Measurements from ENCODE around the gene LARP4.
A peak's percentile ranks its signal among the peaks of the same experiment; 100 is the strongest.
"Not testable (repeated sequence)": the region's sequence is repeated elsewhere in the genome, so short reads cannot be mapped to it uniquely, and the experiment has no call there.

Gene LARP4

DNA sequence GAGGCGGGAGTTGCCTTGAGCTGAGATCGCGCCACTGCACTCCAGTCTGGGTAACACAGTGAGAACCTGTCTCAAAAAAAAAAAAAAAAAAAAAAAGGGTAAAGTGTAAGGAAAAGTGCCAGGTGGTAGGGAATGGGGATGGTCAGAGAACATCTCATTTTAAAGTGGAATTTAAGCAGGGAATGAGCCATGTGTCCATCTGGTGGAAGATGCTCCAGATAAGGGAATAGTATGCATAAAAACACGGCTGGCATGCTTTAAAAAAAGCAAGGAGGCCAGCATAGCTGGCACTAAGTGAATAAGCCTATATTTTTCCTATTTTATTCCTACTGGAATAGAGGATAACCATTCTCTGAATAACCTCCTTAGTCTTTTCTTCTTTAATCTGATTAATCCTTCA, 38.0 kb upstream of the LARP4 start:
- H3K4me3 ChIP-seq (ENCODE audit: control insufficient read depth, low read depth, low read length), result no peak overlapping the region
- no peak for TF ChIP-seq CTCF (conservative IDR thresholded peaks at IDR 0.05; ENCODE audit: control insufficient read depth, insufficient read depth, low read depth, low read length)
- no peak for DNase-seq (ENCODE audit: low read depth)

- no peak for DNase-seq (ENCODE audit: low read depth)
- H3K4me3 ChIP-seq (ENCODE audit: control insufficient read depth, low read depth, low read length), result no peak overlapping the region
- TF ChIP-seq CTCF (conservative IDR thresholded peaks at IDR 0.05; ENCODE audit: control insufficient read depth, insufficient read depth, low read depth, low read length), result no peak
Observed at GRCh38 chr12:50363141-50363540, 37.5 kb upstream of the LARP4 start.

DNA sequence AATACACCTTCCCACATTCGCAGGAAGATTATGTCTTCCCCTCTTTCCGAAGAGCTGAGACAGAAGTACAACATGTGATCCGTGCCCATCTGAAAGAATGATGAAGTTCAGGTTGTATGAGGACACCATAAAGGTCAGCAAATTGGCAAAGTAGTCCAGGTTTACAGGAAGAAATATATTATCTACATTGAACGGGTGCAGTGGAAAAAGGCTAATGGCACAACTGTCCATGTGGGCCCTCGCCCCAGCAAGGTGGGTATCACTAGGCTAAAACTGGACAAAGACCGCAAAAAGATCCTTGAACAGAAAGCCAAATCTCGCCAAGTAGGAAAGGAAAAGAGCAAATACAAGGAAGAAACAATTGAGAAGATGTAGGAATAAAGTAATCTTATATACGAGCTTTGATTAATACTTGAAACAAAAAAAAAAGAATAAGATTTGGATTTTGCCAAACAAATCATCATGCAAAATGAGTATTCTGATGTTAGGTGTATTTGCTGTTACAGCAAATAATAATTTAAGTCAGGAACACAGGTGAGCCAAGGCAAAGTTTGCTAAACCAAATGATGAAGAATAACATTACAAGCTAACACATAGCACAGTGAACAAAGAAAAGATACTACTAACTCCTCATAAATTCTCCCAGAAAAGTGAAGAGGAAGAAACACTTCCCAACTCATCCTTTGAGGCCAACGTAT, 34.8 kb upstream of the LARP4 start:
- no peak for TF ChIP-seq CTCF (conservative IDR thresholded peaks at IDR 0.05; ENCODE audit: control insufficient read depth, insufficient read depth, low read depth, low read length)

DNA sequence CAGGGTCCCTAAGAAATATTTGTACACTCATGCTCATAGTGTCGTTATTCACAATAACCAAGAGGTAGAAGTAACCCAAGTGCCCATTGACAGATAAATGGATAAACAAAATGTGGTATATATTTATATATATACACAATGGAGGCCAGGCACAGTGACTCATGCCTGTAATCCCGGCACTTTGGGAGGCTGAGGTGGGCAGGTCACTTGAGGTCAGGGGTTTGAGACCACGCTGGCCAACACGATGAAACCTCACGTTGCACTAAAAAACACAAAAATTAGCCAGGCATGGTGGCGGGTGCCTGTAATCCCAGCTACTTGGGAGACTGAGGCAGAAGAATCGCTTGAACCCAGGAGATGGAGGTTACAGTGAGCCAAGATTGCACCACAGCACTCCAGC, 30.0 kb upstream of the LARP4 start:
- not testable (repeated sequence) for DNase-seq (ENCODE audit: low read depth); H3K4me3 ChIP-seq (ENCODE audit: control insufficient read depth, low read depth, low read length)

More for the DNA sequence above, 34.8 kb upstream of the LARP4 start:
- no peak for DNase-seq (ENCODE audit: low read depth)
- H3K4me3 ChIP-seq (ENCODE audit: control insufficient read depth, low read depth, low read length), result no peak overlapping the region

DNA sequence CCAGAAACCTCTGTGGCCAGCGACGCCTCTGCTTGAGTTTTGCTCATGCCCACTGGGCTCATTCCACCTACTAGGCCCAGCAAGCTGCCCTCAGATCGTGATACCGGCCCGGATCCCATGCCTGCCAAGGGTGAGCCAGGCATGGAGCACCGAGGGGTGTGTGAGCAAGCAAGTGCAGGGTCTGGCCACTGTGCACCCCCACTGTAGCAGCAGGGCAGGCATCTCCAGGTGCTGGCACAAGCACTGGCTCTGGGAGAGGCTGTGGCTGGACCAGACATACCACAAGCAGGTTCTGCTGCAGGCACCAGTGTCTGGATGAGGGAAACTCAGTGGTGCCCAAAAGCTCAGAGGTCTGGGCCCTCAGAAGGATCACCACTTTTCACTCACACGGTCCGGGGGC, 24.9 kb upstream of the LARP4 start:
- no peak for DNase-seq (ENCODE audit: low read depth)
- TF ChIP-seq CTCF (conservative IDR thresholded peaks at IDR 0.05; ENCODE audit: control insufficient read depth, insufficient read depth, low read depth, low read length), result no peak
- H3K4me3 ChIP-seq (ENCODE audit: control insufficient read depth, low read depth, low read length), result no peak overlapping the region

- no peak overlapping the region for H3K4me3 ChIP-seq (ENCODE audit: control insufficient read depth, low read depth, low read length)
- DNase-seq (ENCODE audit: low read depth), result no peak
- TF ChIP-seq CTCF (conservative IDR thresholded peaks at IDR 0.05; ENCODE audit: control insufficient read depth, insufficient read depth, low read depth, low read length), result no peak
Observed at GRCh38 chr12:50380761-50381325, 19.8 kb upstream of the LARP4 start.

GRCh38 chr12:50387487-50387886, 13.2 kb upstream of the LARP4 start:
- no peak overlapping the region for H3K4me3 ChIP-seq (ENCODE audit: control insufficient read depth, low read depth, low read length)
- DNase-seq (ENCODE audit: low read depth), result peak; percentile 23
- TF ChIP-seq CTCF (conservative IDR thresholded peaks at IDR 0.05; ENCODE audit: control insufficient read depth, insufficient read depth, low read depth, low read length), result no peak
